RWPE1 (cell line): ENCODE results near the gene RAB36.

Experiments used
- CTCF ChIA-PET: fragments of 350-600 bp; sonication (Branson Sonifier 250); formaldehyde crosslinking; extraction: SDS; loops from one replicate; lab custom pipeline; 2021; lab: Yijun Ruan, JAX
- POLR2A ChIA-PET: fragments of 400-600 bp; formaldehyde crosslinking; extraction: SDS; loops from one replicate; lab custom pipeline; 2020; ENCODE audit warnings: antibody characterized with exemption; ENCODE audit not compliant: low non-redundant PET; lab: Yijun Ruan, JAX
- DNase-seq: peaks from one replicate; pipeline ENCODE4 v3.0.0; 2012; ENCODE audit warnings: low spot score
- H3K27ac ChIP-seq: fragments of 450-650 bp; 2 replicates; pipeline ENCODE4 v1.5.1; 2017
- CTCF ChIP-seq: fragments of 450-650 bp; conservative IDR thresholded peaks from 2 replicates; pipeline ENCODE4 v1.5.1; 2017; ENCODE audit warnings: low read depth, mild to moderate bottlenecking

Gene RAB36

GRCh38 chr22:23124611-23125511 is 20.4 kb upstream of the RAB36 start:
- TF ChIP-seq CTCF, result no peak
- ChIA-PET POLR2A (no interaction called here), CTCF (no interaction called here)
- H3K27ac ChIP-seq, result no peak overlapping the region
- DNase-seq, result no peak

DNA sequence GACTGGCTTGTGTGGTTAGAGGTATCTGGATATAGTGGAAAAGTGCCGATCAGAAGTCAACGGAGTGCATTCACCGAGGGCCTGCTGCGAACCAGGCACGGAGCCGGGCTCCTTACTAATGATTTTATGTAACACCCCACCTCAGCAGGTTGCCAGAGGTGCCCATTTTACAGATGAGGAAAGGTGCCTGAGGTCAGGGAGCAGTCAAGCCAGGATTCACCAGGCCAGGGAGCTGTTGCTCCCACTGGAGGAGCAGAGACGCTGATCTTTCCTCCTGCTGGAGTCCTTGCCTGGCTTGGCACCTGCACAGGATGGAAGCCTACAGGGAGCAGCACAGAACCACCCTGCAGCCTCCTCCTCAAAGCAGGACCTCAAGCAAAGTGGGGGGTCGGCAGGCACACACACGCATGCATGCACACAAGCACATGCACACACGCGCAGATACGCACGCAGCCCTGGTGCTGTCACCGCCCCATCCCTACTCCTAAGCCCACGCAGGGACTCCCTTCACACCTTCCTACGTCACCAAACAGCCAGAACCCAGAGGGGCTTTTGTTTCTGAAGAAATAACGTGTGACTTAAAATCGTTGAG is 19.7 kb upstream of the RAB36 start:
- no peak for DNase-seq
- ChIA-PET CTCF (no interaction called here), POLR2A (no interaction called here)
- H3K27ac ChIP-seq, result no peak overlapping the region
- no peak for TF ChIP-seq CTCF

DNA sequence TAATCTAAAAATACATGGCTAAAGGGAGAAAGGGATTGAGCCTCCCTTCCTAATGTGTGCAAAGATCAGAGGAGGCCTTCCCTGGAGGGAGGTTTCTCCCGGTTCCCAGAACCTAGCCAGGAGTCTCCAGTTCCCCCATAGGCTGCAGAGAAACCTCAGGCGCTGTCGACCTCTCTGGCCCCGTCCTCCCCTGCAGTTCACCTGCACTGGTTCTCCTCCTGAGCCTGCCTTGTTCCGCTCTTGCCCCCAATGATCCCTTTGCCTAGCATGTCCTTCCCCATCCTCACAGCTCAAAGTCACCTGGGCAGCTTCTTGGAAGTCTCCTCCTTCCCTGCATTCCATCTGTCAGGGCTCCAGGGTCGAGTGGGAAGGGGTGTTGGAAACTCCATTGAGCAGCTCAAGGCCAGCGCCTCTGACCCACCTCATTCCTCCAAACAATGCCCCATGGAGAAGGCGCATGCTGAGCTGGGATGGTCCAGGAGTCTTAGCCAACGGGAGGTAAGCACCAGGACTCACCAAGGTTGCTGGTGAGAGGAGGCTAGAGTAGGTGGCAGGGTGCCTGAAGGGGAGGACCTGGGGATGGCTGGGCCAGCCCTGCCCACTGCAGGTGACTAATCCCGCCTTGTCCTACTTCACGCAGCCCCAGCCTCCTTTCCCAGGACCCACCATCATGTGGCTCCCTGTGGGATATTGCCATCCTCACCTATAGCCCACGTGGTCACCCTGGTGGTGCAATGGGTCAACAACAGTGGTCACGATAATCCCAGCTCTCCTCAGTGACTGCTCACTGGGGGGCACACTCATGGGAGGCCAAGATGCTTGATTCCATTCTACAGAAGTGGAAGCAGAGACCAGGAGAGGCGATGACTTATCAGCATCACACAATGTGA is 18.9 kb upstream of the RAB36 start:
- TF ChIP-seq CTCF, result no peak
- ChIA-PET POLR2A (no interaction called here), CTCF (interaction anchor here (2.9 kb wide), 1 partner anchor 167 kb away, joined by 31 read pairs; no protein-coding TSS in a partner anchor)
- no peak for DNase-seq
- no peak overlapping the region for H3K27ac ChIP-seq

DNA sequence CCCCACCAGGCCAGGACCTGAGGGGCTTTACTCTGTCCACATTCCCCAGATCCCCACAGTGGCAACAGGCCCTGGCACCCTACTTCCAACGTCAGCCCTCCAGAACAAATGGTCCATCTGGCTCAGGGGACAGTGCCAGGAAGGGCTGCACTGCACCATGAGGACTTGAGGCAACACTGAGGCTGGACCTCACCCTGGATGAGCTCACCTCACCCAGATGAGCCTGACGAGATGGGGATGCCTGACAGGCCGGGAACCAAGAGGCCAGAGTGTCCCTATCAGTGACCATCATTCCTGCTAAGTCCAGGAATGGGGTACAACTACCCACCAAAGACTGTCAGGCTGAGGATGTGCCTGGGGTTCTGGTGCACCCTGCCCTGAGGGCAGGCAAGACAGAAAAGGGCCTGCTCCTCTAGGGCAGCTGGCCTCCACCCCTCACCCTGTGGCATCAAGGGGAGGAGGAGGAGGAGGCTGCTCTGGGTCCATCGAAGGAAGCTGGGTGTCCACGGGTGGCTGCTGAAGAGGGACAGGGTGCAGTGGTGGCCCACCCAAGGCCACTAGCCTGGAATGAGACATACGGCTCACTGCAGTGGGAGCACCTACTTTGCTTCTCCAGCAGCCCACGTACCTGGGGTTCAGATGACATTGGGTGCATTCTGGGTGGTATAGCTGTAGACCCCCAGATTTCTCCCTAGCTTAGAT is 18.1 kb upstream of the RAB36 start:
- no peak for TF ChIP-seq CTCF

GRCh38 chr22:23127788-23128187 is 17.5 kb upstream of the RAB36 start:
- ChIA-PET POLR2A (no interaction called here), CTCF (interaction anchor here (0.6 to 2.9 kb wide), 3 partner anchors 105 to 258 kb away, joined by 3 to 31 read pairs (median 5); no protein-coding TSS in a partner anchor)
- no peak for DNase-seq

More for the DNA sequence above, 18.1 kb upstream of the RAB36 start:
- DNase-seq, result no peak
- H3K27ac ChIP-seq, result no peak overlapping the region
- POLR2A ChIA-PET, result no interaction called here
- CTCF ChIA-PET, result interaction anchor here (2.9 kb wide), 1 partner anchor 168 kb away, joined by 31 read pairs; no protein-coding TSS in a partner anchor

More at GRCh38 chr22:23127788-23128187, 17.5 kb upstream of the RAB36 start:
- no peak overlapping the region for H3K27ac ChIP-seq
- TF ChIP-seq CTCF, result no peak
